HK-2 (cell line): ENCODE data around the gene BAIAP2.

ENCODE experiments used
- DNase-seq: peaks from one replicate; pipeline ENCODE4 v3.0.0-alpha.2; 2018; ENCODE audit not compliant: unreplicated experiment

Gene BAIAP2

GRCh38 chr17:81159611-81160265, 124.8 kb downstream of the BAIAP2 start:
- no peak for DNase-seq

- DNase-seq: no peak
Measured at GRCh38 chr17:81160306-81160705, 125.4 kb downstream of the BAIAP2 start.

GRCh38 chr17:81160747-81161453, 125.9 kb downstream of the BAIAP2 start:
- DNase-seq: no peak

- DNase-seq: no peak
Measured at GRCh38 chr17:81161536-81161935, 126.6 kb downstream of the BAIAP2 start.

GRCh38 chr17:81161972-81162371, 127.0 kb downstream of the BAIAP2 start:
- DNase-seq: no peak

GRCh38 chr17:81162491-81162890, 127.5 kb downstream of the BAIAP2 start:
- no peak for DNase-seq

GRCh38 chr17:81163051-81163695, 128.2 kb downstream of the BAIAP2 start:
- no peak for DNase-seq

- no peak for DNase-seq
Measured at GRCh38 chr17:81163703-81164370, 128.9 kb downstream of the BAIAP2 start.

- no peak for DNase-seq
Measured at GRCh38 chr17:81164371-81165245, 129.7 kb downstream of the BAIAP2 start.

GRCh38 chr17:81165246-81166032, 130.5 kb downstream of the BAIAP2 start, which contains the start of gene PVALEF:
Gene PVALEF (plus strand): TSS chr17:81165507. CDS start chr17:81181227, 15,720 bp downstream.
- no peak for DNase-seq

GRCh38 chr17:81166033-81166492, 131.1 kb downstream of the BAIAP2 start, which contains the start of gene AATK:
Gene AATK (minus strand): TSS chr17:81166221. CDS start chr17:81165992, 229 bp downstream.
- no peak for DNase-seq
